WI38 (cell line): ENCODE measurements around the gene ENTHD1.
"Not testable (repeated sequence)": the region's sequence is repeated elsewhere in the genome, so short reads cannot be mapped to it uniquely, and the experiment has no call there.

ENCODE experiments used
- H3K4me3 ChIP-seq: 2 replicates; pipeline ENCODE4 v1.5.1; 2011; ENCODE audit warnings: low read depth, mild to moderate bottlenecking, control low read depth, low read length
- CTCF ChIP-seq: IDR thresholded peaks from 2 replicates; pipeline ENCODE4 v1.5.1; 2012; ENCODE audit warnings: low read depth, mild to moderate bottlenecking, control low read depth, low read length

ENTHD1 gene

GRCh38 chr22:39883057-39883456 lies 10.5 kb downstream of the ENTHD1 start:
- H3K4me3 ChIP-seq = no peak overlapping the region
- TF ChIP-seq CTCF = no peak

GRCh38 chr22:39880722-39881121 lies 12.8 kb downstream of the ENTHD1 start:
- TF ChIP-seq CTCF = no peak

GRCh38 chr22:39877079-39877845 lies 16.3 kb downstream of the ENTHD1 start:
- no peak overlapping the region for H3K4me3 ChIP-seq
- TF ChIP-seq CTCF = no peak

More at GRCh38 chr22:39880722-39881121, 12.8 kb downstream of the ENTHD1 start:
- H3K4me3 ChIP-seq = no peak overlapping the region

- not testable (repeated sequence) for H3K4me3 ChIP-seq
Observed at GRCh38 chr22:39875176-39875885, 18.2 kb downstream of the ENTHD1 start.

- TF ChIP-seq CTCF = no peak
Observed at GRCh38 chr22:39873965-39874364, 19.6 kb downstream of the ENTHD1 start.

GRCh38 chr22:39872548-39872947 lies 21.0 kb downstream of the ENTHD1 start:
- no peak for TF ChIP-seq CTCF
- H3K4me3 ChIP-seq = no peak overlapping the region

More at GRCh38 chr22:39873965-39874364, 19.6 kb downstream of the ENTHD1 start:
- no peak overlapping the region for H3K4me3 ChIP-seq

- no peak for TF ChIP-seq CTCF
- no peak overlapping the region for H3K4me3 ChIP-seq
Observed at GRCh38 chr22:39871008-39871798, 22.4 kb downstream of the ENTHD1 start.

GRCh38 chr22:39869797-39870196 lies 23.8 kb downstream of the ENTHD1 start:
- H3K4me3 ChIP-seq = not testable (repeated sequence)
